ENCODE results near the gene LCN1.
A peak's percentile ranks its signal among the peaks of the same experiment; 100 is the strongest.

LCN1 gene

DNA sequence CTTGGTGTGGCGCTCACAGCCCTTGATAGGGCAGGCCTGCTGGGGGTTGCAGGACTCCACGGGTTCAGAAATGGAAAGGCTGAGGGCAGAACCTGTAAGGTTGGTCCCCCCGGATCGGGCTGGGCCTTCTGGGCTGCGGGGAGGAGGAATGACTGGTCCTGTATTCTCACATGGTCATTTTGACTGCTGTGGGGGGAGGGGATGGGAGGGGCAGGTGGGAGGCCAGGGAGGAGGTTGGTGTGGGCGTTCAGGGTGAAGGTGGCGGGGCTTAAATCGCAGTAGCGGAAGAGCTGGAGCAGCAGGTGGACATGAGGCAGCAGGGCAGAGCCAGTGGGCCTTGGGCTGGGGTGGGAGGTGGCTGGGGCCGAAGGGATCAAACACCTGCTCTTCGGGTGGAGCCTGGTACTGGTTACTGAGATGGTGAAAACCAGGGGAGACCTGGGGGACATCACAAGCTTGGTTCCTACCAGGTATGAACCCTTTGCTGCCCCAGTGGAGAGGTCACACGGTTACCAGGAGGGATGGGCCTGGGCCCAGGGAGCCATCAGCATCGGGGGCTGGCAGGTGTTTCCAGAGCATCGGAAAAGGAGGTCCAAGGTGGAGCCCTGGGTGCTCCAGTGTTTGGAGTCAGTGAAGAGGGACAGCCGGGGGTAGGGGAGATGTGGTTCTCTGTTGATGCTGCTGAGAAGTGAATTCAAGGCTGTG, 18.9 kb upstream of the LCN1 start:
- peaks cover 9 to 28% of the 10 kb centered on the region in 2 donors for H3K36me3 ChIP-seq (ENCODE audit: control insufficient read depth in 1 of 2, insufficient read depth in 2 of 2, low read length in 2 of 2)
- peak overlapping the region; percentile 81 to 93 for H3K4me3 ChIP-seq (ENCODE audit: low read depth in 1 of 2, low read length in 2 of 2)
- no peaks in the 10 kb centered on the region for H3K9me3 ChIP-seq (ENCODE audit: control insufficient read depth in 1 of 2, low read length in 2 of 2)
- no peak overlapping the region for H3K27ac ChIP-seq (ENCODE audit: low read length)
- peaks cover 6 to 27% of the 10 kb centered on the region in 2 donors for H3K4me1 ChIP-seq (ENCODE audit: control insufficient read depth in 1 of 2, insufficient read depth in 2 of 2, low read length in 2 of 2)
- H3K27me3 ChIP-seq (ENCODE audit: low read depth, low read length) = no peaks in the 10 kb centered on the region

DNA sequence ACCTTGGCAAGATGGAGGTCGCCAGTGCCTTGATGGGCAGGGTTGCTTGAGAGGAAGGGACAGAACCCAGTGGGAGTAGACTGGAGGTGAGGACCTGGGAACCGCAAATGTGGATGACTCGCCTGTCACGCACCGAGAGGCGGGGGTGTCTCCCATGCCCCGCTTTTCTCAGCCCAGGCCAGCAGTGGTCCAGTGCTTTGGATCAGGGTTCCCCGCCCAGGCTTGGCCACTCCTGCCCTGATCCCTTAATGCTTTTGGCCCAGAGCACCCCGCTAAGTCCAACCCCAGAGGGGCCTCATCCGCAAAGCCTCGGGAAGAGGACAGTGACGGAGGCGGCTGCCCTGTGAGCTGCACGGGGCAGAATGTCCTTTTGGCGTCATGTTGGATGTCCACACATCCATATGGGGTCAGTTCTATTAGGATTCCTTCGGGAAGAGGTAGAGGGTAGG, 18.3 kb upstream of the LCN1 start:
- Histone ChIP-seq H3K4me3 (ENCODE audit: low read depth in 1 of 2, low read length in 2 of 2) (no peak overlapping the region), H3K36me3 (ENCODE audit: control insufficient read depth in 1 of 2, insufficient read depth in 2 of 2, low read length in 2 of 2) (peaks cover 9 to 28% of the 10 kb centered on the region in 2 donors), H3K4me1 (ENCODE audit: control insufficient read depth in 1 of 2, insufficient read depth in 2 of 2, low read length in 2 of 2) (peaks cover 6 to 27% of the 10 kb centered on the region in 2 donors), H3K9me3 (ENCODE audit: control insufficient read depth in 1 of 2, low read length in 2 of 2) (no peaks in the 10 kb centered on the region), H3K27me3 (ENCODE audit: low read depth, low read length) (no peaks in the 10 kb centered on the region), H3K27ac (ENCODE audit: low read length) (no peak overlapping the region)

DNA sequence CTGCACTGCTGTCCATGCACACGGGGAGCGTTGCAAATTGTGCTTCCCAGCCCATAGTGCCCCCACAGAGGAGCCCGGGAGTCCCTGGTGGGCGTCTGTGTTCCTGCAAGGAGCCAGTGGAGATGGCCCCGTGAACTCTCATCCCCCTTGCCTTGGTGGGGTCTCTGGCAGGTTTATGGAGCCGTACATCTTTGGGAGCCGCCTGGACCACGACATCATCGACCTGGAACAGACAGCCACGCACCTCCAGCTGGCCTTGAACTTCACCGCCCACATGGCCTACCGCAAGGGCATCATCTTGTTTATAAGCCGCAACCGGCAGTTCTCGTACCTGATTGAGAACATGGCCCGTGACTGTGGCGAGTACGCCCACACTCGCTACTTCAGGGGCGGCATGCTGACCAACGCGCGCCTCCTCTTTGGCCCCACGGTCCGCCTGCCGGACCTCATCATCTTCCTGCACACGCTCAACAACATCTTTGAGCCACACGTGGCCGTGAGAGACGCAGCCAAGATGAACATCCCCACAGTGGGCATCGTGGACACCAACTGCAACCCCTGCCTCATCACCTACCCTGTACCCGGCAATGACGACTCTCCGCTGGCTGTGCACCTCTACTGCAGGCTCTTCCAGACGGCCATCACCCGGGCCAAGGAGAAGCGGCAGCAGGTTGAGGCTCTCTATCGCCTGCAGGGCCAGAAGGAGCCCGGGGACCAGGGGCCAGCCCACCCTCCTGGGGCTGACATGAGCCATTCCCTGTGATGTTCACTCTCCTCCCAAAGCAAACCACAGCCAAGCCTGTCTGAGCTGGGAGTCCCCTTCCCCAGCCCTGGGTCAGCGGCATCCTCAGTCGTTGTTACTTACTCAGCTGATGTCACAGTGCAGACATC, 17.6 kb upstream of the LCN1 start:
- Histone ChIP-seq H3K36me3 (ENCODE audit: control insufficient read depth in 1 of 2, insufficient read depth in 2 of 2, low read length in 2 of 2) (peaks cover 9 to 28% of the 10 kb centered on the region in 2 donors), H3K4me3 (ENCODE audit: low read depth in 1 of 2, low read length in 2 of 2) (no peak overlapping the region), H3K27ac (ENCODE audit: low read length) (no peak overlapping the region), H3K9me3 (ENCODE audit: control insufficient read depth in 1 of 2, low read length in 2 of 2) (no peaks in the 10 kb centered on the region), H3K27me3 (ENCODE audit: low read depth, low read length) (no peaks in the 10 kb centered on the region), H3K4me1 (ENCODE audit: control insufficient read depth in 1 of 2, insufficient read depth in 2 of 2, low read length in 2 of 2) (peaks cover 6 to 27% of the 10 kb centered on the region in 2 donors)

DNA sequence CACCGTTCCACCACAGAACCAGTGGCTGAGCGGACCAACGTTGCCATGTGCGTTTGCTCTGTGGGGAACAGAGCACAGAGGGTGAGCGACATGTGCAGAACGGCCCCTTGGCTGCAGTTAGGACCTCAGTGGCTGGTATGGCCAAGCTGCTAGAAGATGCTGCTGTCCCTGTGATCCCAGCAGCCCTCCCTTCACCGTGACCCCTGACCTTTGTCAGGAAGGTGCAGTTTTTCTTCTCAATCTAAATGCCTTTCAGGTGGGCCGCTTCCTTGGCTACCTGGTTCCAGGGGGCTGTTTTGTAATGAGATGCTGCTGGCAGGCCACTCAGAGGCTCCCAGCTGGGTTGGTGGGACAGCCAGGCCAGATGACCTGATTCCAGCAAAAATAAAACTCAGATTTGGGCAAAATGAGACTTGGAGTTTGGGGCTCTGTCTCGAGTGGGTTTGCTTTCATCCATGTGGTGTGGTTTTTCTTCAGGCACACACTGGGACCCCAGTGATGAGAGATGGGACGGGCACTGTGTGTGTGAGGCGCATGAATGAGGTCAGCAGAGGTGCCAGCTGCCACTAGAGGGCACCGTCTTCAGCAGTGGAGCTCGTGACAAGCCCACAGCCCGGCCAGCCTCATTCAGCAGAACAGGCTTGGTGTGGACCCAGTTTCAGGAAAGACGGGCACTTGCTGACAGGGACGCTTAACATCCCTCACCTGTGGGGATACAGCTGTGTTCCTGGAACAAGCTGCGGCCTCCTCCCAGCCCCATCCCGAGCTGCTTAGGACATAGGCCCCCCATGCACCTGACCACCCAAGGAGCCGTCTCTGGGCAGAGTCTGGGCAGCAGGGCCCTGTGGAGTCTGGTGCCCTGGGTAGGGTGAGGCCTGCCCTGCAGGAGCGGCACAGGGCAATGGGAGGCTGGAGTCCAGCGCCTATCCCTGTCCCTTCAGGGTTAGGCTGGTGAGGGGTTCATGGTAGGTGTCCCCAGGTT, 16.7 kb upstream of the LCN1 start:
- Histone ChIP-seq H3K27ac (ENCODE audit: low read length) (no peak overlapping the region), H3K4me3 (ENCODE audit: low read depth in 1 of 2, low read length in 2 of 2) (no peak overlapping the region), H3K36me3 (ENCODE audit: control insufficient read depth in 1 of 2, insufficient read depth in 2 of 2, low read length in 2 of 2) (peaks cover 9 to 28% of the 10 kb centered on the region in 2 donors), H3K9me3 (ENCODE audit: control insufficient read depth in 1 of 2, low read length in 2 of 2) (peaks cover 0 to 4% of the 10 kb centered on the region in 2 donors), H3K4me1 (ENCODE audit: control insufficient read depth in 1 of 2, insufficient read depth in 2 of 2, low read length in 2 of 2) (peaks cover 6 to 21% of the 10 kb centered on the region in 2 donors), H3K27me3 (ENCODE audit: low read depth, low read length) (no peaks in the 10 kb centered on the region)

DNA sequence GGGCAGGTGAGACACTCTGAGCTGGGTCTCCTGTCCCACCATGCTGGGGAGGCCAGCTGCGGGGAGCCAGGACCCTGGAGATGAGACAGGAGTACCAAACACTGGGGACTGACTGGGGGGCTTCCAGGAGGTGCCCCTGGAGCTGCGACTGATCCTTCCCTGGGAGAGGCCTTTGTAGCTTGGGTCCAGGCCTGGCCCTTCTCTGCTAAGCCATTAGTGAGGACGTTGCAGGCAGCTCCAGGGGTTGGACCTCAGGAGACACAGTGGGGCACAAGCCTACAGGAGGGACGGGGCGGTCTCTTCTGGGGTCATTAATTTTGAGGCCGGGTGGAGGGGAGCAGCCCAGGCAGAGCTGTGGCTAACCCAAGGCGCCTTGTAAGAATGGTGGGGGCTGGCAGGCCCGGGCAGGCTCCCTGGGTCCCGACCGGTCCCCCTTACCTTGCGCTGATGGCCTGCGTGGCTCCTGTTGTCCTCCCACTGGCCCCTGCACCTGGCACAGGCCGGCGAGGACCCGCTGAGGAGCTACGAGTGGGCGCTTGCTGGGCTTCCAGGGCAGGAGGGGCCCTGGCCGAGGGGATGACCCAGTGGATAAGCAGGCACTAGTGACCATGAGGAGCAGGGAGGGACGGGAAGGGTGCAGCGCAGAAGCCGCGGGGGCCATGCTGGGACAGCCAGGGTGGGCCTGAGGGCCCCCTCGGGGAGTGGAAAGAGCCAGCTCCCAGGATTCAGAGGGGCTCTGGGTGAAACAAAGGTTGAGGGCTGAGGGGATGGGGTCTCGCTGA, 15.6 kb upstream of the LCN1 start:
- Histone ChIP-seq H3K27me3 (ENCODE audit: low read depth, low read length) (no peaks in the 10 kb centered on the region), H3K36me3 (ENCODE audit: control insufficient read depth in 1 of 2, insufficient read depth in 2 of 2, low read length in 2 of 2) (peaks cover 9 to 28% of the 10 kb centered on the region in 2 donors), H3K9me3 (ENCODE audit: control insufficient read depth in 1 of 2, low read length in 2 of 2) (peaks cover 0 to 4% of the 10 kb centered on the region in 2 donors), H3K4me3 (ENCODE audit: low read depth in 1 of 2, low read length in 2 of 2) (no peak overlapping the region), H3K4me1 (ENCODE audit: control insufficient read depth in 1 of 2, insufficient read depth in 2 of 2, low read length in 2 of 2) (peaks cover 6 to 20% of the 10 kb centered on the region in 2 donors), H3K27ac (ENCODE audit: low read length) (no peak overlapping the region)

DNA sequence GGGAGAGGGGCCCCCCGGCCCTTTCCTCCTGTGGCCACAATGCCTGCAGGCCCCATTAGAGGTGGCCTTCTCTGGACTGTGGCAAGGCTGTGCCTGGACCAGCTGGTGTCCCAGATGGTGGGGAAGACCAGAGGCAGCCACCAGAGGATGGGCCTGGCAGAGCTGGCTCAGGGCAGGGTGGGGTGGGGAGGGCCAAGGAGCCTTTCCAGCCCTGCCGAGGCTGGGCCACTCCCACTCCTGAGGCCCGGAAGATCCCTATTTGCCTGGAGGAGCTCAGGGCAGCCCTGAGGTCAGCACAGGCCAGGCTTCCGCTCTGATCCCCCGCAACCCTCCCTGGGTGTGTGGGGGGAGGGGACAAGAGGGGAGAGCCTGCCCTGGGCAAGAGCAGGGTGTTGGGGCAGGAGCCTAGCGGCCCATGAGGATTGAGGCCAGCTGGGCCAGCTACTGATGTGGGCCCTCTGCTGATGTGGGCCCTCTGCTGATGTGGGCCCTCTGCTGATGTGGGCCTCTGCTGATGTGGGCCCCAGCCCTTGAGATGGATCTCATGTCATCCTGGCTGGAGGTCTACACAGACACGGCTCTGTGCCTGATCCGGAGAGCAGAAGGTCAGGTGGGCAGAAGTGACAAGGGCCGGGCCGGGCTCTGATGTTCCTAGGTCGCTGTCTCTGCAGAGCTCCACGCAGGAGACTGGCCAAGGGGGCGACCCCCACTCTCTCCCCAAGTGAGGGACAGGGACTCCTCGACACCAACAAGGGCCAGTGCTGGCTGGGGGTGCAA, 14.7 kb upstream of the LCN1 start:
- no peak overlapping the region for H3K27ac ChIP-seq (ENCODE audit: low read length)
- peaks cover 9 to 28% of the 10 kb centered on the region in 2 donors for H3K36me3 ChIP-seq (ENCODE audit: control insufficient read depth in 1 of 2, insufficient read depth in 2 of 2, low read length in 2 of 2)
- no peaks in the 10 kb centered on the region for H3K27me3 ChIP-seq (ENCODE audit: low read depth, low read length)
- no peak overlapping the region for H3K4me3 ChIP-seq (ENCODE audit: low read depth in 1 of 2, low read length in 2 of 2)
- peaks cover 6 to 16% of the 10 kb centered on the region in 2 donors for H3K4me1 ChIP-seq (ENCODE audit: control insufficient read depth in 1 of 2, insufficient read depth in 2 of 2, low read length in 2 of 2)
- peaks cover 0 to 4% of the 10 kb centered on the region in 2 donors for H3K9me3 ChIP-seq (ENCODE audit: control insufficient read depth in 1 of 2, low read length in 2 of 2)

DNA sequence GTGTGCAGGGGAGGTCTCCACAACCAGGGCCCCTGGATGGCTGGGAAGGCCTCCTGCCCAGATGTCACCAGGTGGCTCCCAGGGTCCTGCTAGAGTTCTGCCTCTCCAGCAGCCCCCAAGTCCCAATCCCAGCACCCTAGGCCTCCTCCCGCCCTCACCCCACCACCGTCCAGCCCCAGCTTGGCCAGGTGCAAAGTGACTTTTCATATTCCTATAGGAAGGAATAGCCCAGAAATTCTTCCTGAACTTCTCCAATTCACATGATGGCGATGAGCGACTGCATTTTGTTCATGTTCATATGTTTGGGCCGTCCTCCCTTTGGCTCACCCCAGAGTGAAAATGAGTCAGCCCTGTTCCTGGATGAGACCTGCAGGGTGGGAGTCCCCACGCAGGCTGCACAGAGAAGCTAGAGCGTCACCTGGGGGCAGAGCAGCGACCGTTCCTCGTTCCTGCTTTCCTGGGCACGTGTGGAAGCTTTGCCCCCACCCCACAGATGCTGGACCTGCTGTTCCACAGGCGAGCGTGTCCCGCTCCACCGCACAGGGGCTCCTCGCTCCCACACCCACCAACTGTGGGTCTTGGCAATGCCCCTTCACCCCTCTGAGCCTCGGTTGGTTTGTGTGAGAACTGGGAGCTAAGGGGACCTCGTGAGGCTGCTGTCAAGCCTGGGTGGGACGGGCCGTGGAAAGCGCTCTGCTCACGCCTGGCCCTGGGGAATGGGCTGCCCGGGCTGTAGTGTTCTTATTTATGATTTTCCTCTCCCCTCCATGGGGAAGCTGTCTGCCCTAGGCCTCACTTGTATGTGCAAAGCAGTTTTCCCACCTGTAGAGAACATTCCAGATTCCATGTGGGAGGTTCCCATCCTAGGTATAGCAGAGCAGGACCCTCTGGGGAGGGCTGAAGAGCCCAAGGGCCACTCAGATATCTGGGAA, 13.9 kb upstream of the LCN1 start:
- Histone ChIP-seq H3K9me3 (ENCODE audit: control insufficient read depth in 1 of 2, low read length in 2 of 2) (peaks cover 0 to 4% of the 10 kb centered on the region in 2 donors), H3K4me1 (ENCODE audit: control insufficient read depth in 1 of 2, insufficient read depth in 2 of 2, low read length in 2 of 2) (peaks cover 0 to 8% of the 10 kb centered on the region in 2 donors), H3K36me3 (ENCODE audit: control insufficient read depth in 1 of 2, insufficient read depth in 2 of 2, low read length in 2 of 2) (peaks cover 9 to 28% of the 10 kb centered on the region in 2 donors), H3K27me3 (ENCODE audit: low read depth, low read length) (no peaks in the 10 kb centered on the region), H3K27ac (ENCODE audit: low read length) (no peak overlapping the region), H3K4me3 (ENCODE audit: low read depth in 1 of 2, low read length in 2 of 2) (no peak overlapping the region)

DNA sequence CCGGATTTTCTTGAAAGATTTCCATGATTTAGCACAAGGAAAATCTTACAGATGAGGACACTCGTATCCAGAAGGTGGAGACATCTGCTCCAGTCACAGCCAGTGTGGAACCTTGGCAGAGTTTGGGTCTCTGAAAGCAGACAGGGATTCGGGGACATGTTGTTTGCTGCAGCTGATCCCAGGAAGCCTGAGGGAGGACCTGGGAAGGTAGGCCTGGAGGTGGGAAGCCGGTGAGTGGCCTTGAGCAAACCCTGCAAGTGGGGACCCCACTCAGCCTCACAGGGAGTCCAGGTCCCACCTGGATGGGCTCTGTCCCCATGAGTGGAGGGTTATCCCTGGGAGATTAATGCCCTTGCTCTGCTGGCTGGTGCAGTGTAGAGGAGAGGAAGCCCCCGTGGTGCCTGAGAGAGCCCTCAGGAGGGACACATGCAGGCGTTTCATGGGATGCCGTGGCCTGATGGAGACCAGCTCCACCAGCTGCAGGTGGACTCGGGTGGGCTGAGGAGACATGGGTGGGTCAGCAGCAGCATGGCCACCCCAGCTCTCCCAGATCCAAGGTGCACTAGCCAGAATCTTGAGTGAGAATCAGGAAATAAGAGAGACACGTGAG, 12.9 kb upstream of the LCN1 start:
- peaks cover 0 to 4% of the 10 kb centered on the region in 2 donors for H3K4me1 ChIP-seq (ENCODE audit: control insufficient read depth in 1 of 2, insufficient read depth in 2 of 2, low read length in 2 of 2)
- H3K9me3 ChIP-seq (ENCODE audit: control insufficient read depth in 1 of 2, low read length in 2 of 2) = peaks cover 0 to 4% of the 10 kb centered on the region in 2 donors
- no peak overlapping the region for H3K4me3 ChIP-seq (ENCODE audit: low read depth in 1 of 2, low read length in 2 of 2)
- peaks cover 6 to 19% of the 10 kb centered on the region in 2 donors for H3K36me3 ChIP-seq (ENCODE audit: control insufficient read depth in 1 of 2, insufficient read depth in 2 of 2, low read length in 2 of 2)
- no peaks in the 10 kb centered on the region for H3K27me3 ChIP-seq (ENCODE audit: low read depth, low read length)
- H3K27ac ChIP-seq (ENCODE audit: low read length) = no peak overlapping the region

DNA sequence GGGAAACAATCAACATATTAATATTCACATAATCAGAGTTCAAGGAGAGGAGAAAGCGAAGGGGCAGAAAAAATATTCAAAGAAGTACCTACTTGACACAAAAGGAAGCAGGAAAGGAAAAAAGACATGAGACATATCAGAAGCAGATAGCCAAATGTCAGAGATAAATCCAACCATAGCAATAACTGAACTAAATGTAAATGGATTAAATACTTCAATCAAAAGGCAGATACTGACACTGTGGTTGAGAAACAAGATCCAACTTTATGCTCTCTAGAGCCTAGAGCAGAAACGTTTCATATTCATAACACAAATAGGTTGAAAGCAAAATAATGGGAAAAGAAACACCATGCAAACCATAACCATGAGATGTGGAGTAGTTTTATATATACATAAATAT, 11.8 kb upstream of the LCN1 start:
- Histone ChIP-seq H3K27ac (ENCODE audit: low read length) (no peak overlapping the region), H3K9me3 (ENCODE audit: control insufficient read depth in 1 of 2, low read length in 2 of 2) (peaks cover 0 to 4% of the 10 kb centered on the region in 2 donors), H3K27me3 (ENCODE audit: low read depth, low read length) (no peaks in the 10 kb centered on the region), H3K4me1 (ENCODE audit: control insufficient read depth in 1 of 2, insufficient read depth in 2 of 2, low read length in 2 of 2) (peaks cover 0 to 4% of the 10 kb centered on the region in 2 donors), H3K36me3 (ENCODE audit: control insufficient read depth in 1 of 2, insufficient read depth in 2 of 2, low read length in 2 of 2) (peaks cover 1 to 8% of the 10 kb centered on the region in 2 donors), H3K4me3 (ENCODE audit: low read depth in 1 of 2, low read length in 2 of 2) (no peak overlapping the region)
